DOHH2 (cell line): ENCODE data around the gene RFX4.

Source experiments
- EZH2phosphoT487 ChIP-seq: fragments of 200-600 bp; sonication (generic); IDR thresholded peaks from 2 replicates; pipeline ENCODE4 v1.6.1; 2017; ENCODE audit warnings: borderline replicate concordance, mild to moderate bottlenecking, antibody characterized with exemption, low read length, moderate library complexity, mixed read lengths
- TF ChIP-seq, protein P1 (sequence below): fragments of 200-600 bp; sonication (generic); IDR thresholded peaks from one replicate; pipeline ENCODE4 v1.5.1; 2014; ENCODE audit warnings: antibody characterized with exemption, mild to moderate bottlenecking, low read depth, low read length; ENCODE audit not compliant: poor library complexity, severe bottlenecking

- TF ChIP-seq, protein P1, sequence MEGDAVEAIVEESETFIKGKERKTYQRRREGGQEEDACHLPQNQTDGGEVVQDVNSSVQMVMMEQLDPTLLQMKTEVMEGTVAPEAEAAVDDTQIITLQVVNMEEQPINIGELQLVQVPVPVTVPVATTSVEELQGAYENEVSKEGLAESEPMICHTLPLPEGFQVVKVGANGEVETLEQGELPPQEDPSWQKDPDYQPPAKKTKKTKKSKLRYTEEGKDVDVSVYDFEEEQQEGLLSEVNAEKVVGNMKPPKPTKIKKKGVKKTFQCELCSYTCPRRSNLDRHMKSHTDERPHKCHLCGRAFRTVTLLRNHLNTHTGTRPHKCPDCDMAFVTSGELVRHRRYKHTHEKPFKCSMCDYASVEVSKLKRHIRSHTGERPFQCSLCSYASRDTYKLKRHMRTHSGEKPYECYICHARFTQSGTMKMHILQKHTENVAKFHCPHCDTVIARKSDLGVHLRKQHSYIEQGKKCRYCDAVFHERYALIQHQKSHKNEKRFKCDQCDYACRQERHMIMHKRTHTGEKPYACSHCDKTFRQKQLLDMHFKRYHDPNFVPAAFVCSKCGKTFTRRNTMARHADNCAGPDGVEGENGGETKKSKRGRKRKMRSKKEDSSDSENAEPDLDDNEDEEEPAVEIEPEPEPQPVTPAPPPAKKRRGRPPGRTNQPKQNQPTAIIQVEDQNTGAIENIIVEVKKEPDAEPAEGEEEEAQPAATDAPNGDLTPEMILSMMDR = no peak
- no peak for TF ChIP-seq EZH2phosphoT487
Observed at GRCh38 chr12:106595268-106595667, 12.5 kb downstream of the RFX4 start.
